ENCODE measurements around the gene DYRK4.

The DYRK4 gene

DNA sequence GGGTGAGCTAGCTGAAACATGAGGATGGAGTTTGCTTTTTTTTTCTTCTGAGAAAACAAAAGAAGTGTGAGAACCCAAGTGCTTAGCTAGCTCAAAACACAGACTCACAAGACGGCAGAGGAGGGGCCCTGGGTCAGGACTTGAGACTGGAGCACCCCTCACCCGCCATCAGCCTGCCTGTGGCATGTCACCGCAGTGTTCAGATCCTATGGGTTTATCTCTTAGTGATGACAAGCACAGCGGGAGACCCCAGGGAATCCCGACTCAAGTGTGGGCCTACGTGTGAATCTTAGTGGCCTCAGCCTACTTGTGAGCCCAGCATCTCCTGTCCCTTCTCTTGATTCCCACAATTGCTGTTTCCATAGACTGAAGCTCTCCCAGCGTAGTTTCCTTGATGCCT lies 22.9 kb downstream of the DYRK4 start:
- no peaks in the 10 kb centered on the region for H4K20me1 ChIP-seq (ENCODE audit: insufficient read depth, low read length)
- peaks cover 3% of the 10 kb centered on the region; the same call in 1 of the 2 replicates for H3K27me3 ChIP-seq (ENCODE audit: low read depth, low read length)
- no peak overlapping the region for H3K4me2 ChIP-seq (ENCODE audit: low read length)
- TF ChIP-seq EZH2phosphoT487 (IDR thresholded peaks at IDR 0.05; ENCODE audit: low read depth), result no peak
- no peak overlapping the region for H3K4me3 ChIP-seq (ENCODE audit: low read length)
- H3K79me2 ChIP-seq (ENCODE audit: low read length), result no peaks in the 10 kb centered on the region
- no peaks in the 10 kb centered on the region for H3K9me3 ChIP-seq (ENCODE audit: insufficient read depth, low read length)
- H3K4me1 ChIP-seq (ENCODE audit: low read length), result peaks cover 6% of the 10 kb centered on the region
- no peak overlapping the region for H3K9ac ChIP-seq (ENCODE audit: low read length)
- H3K36me3 ChIP-seq (replicated peaks; ENCODE audit: low read depth, low read length), result no peaks in the 10 kb centered on the region
- no peak overlapping the region for H2AFZ ChIP-seq (ENCODE audit: low read depth, low read length)
- no peak overlapping the region for H3K27ac ChIP-seq (ENCODE audit: low read length)

DNA sequence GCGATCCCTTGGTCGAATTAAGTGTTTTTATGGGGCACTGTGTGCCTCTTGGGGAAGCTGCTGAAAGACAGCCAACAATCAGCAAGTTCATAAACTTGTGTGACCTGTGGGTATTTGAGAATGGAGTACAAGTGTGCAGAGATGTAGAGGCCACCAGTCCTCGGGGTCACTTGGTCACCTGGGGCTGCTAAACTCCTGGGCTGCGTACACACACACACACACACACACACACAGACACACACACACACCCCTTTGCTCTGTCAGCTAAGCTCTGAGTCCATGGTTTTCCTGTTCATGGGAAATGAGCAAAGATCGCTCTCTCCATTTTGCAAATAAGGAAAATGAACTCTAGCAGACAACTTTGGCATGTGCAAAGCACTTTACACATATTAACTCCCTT lies 24.5 kb downstream of the DYRK4 start:
- Histone ChIP-seq H4K20me1 (ENCODE audit: insufficient read depth, low read length) (no peaks in the 10 kb centered on the region), H3K36me3 (replicated peaks; ENCODE audit: low read depth, low read length) (no peaks in the 10 kb centered on the region), H3K79me2 (ENCODE audit: low read length) (no peaks in the 10 kb centered on the region), H3K27ac (ENCODE audit: low read length) (no peak overlapping the region), H3K9me3 (ENCODE audit: insufficient read depth, low read length) (no peaks in the 10 kb centered on the region), H3K9ac (ENCODE audit: low read length) (no peak overlapping the region), H3K4me3 (ENCODE audit: low read length) (no peak overlapping the region), H3K4me1 (ENCODE audit: low read length) (peaks cover 6% of the 10 kb centered on the region), H3K27me3 (ENCODE audit: low read depth, low read length) (peaks cover 5% of the 10 kb centered on the region; the same call in 1 of the 2 replicates), H3K4me2 (ENCODE audit: low read length) (no peak overlapping the region), H2AFZ (ENCODE audit: low read depth, low read length) (no peak overlapping the region)
- no peak for TF ChIP-seq EZH2phosphoT487 (IDR thresholded peaks at IDR 0.05; ENCODE audit: low read depth)
- TF ChIP-seq, protein P1, sequence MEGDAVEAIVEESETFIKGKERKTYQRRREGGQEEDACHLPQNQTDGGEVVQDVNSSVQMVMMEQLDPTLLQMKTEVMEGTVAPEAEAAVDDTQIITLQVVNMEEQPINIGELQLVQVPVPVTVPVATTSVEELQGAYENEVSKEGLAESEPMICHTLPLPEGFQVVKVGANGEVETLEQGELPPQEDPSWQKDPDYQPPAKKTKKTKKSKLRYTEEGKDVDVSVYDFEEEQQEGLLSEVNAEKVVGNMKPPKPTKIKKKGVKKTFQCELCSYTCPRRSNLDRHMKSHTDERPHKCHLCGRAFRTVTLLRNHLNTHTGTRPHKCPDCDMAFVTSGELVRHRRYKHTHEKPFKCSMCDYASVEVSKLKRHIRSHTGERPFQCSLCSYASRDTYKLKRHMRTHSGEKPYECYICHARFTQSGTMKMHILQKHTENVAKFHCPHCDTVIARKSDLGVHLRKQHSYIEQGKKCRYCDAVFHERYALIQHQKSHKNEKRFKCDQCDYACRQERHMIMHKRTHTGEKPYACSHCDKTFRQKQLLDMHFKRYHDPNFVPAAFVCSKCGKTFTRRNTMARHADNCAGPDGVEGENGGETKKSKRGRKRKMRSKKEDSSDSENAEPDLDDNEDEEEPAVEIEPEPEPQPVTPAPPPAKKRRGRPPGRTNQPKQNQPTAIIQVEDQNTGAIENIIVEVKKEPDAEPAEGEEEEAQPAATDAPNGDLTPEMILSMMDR (IDR thresholded peaks at IDR 0.05; ENCODE audit: low read depth, low read length), result no peak

DNA sequence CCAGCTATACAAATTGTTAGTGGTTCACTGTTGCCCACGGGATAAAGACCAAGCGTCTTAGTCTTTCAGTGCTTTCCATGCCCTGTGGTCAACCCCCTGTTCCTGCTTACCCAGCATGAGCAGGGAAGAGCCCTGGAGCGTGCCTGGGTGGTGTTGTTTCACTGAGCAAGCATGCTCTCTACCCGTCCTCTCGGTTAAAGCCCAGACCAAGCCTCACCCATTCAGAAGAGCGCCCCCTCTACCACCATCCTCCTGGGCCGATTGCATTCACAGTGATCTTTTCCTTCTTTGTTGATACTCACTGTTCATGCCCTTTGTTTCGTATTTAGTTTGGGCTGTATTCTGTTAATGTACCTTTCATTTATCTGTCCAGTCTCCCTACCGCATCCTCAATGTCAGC lies 25.1 kb downstream of the DYRK4 start:
- TF ChIP-seq EZH2phosphoT487 (IDR thresholded peaks at IDR 0.05; ENCODE audit: low read depth), result no peak
- TF ChIP-seq, protein P1 (IDR thresholded peaks at IDR 0.05; ENCODE audit: low read depth, low read length), result peak; percentile 13; the same call in 1 of the 2 replicates
- no peaks in the 10 kb centered on the region for H3K9me3 ChIP-seq (ENCODE audit: insufficient read depth, low read length)

DNA sequence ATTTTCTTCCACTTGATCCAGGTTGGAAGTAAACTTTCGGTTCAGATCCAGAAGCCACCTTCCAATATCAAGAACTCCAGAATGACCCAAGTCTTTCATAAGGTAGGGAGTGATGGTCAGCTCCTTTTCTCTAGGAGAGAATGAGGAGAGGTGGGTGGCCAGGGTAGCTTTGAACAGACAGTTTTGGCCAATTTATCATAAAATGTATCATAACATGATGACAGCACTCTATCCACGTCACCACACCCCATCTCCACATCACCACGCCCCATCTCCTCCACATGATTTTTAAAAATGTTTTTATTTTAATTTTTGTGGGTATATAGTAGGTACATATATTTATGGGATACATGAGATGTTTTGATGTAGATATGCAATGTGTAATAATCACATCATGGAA lies 26.9 kb downstream of the DYRK4 start:
- Histone ChIP-seq H3K4me3 (ENCODE audit: low read length) (no peak overlapping the region), H3K79me2 (ENCODE audit: low read length) (no peaks in the 10 kb centered on the region), H3K4me1 (ENCODE audit: low read length) (peaks cover 5% of the 10 kb centered on the region), H3K36me3 (replicated peaks; ENCODE audit: low read depth, low read length) (no peaks in the 10 kb centered on the region), H2AFZ (ENCODE audit: low read depth, low read length) (no peak overlapping the region), H3K9ac (ENCODE audit: low read length) (no peak overlapping the region), H3K9me3 (ENCODE audit: insufficient read depth, low read length) (no peaks in the 10 kb centered on the region), H4K20me1 (ENCODE audit: insufficient read depth, low read length) (no peaks in the 10 kb centered on the region), H3K4me2 (ENCODE audit: low read length) (no peak overlapping the region), H3K27ac (ENCODE audit: low read length) (no peak overlapping the region), H3K27me3 (ENCODE audit: low read depth, low read length) (0 out of 2 replicates have a peak, but pooled peaks cover 6% of the 10 kb centered on the region)
- TF ChIP-seq, protein P1 (IDR thresholded peaks at IDR 0.05; ENCODE audit: low read depth, low read length), result no peak
- no peak for TF ChIP-seq EZH2phosphoT487 (IDR thresholded peaks at IDR 0.05; ENCODE audit: low read depth)

More for the DNA sequence above, 25.1 kb downstream of the DYRK4 start:
- Histone ChIP-seq H3K27me3 (ENCODE audit: low read depth, low read length) (peaks cover 9% of the 10 kb centered on the region; the same call in 1 of the 2 replicates), H2AFZ (ENCODE audit: low read depth, low read length) (no peak overlapping the region), H3K4me3 (ENCODE audit: low read length) (no peak overlapping the region), H3K9ac (ENCODE audit: low read length) (no peak overlapping the region), H3K4me1 (ENCODE audit: low read length) (peaks cover 6% of the 10 kb centered on the region), H3K4me2 (ENCODE audit: low read length) (no peak overlapping the region), H3K36me3 (replicated peaks; ENCODE audit: low read depth, low read length) (no peaks in the 10 kb centered on the region), H3K79me2 (ENCODE audit: low read length) (no peaks in the 10 kb centered on the region), H3K27ac (ENCODE audit: low read length) (no peak overlapping the region), H4K20me1 (ENCODE audit: insufficient read depth, low read length) (no peaks in the 10 kb centered on the region)

All from OCI-LY3 (cell line).